ENCODE data around the gene WDR64. TPM values are rescaled to one million over a fixed set of nuclear protein-coding genes. Genes with fewer than 3 reads are reported as not detected.

WDR64 gene
- total RNA-seq, 4 donors from 2014 or later = not detected

DNA sequence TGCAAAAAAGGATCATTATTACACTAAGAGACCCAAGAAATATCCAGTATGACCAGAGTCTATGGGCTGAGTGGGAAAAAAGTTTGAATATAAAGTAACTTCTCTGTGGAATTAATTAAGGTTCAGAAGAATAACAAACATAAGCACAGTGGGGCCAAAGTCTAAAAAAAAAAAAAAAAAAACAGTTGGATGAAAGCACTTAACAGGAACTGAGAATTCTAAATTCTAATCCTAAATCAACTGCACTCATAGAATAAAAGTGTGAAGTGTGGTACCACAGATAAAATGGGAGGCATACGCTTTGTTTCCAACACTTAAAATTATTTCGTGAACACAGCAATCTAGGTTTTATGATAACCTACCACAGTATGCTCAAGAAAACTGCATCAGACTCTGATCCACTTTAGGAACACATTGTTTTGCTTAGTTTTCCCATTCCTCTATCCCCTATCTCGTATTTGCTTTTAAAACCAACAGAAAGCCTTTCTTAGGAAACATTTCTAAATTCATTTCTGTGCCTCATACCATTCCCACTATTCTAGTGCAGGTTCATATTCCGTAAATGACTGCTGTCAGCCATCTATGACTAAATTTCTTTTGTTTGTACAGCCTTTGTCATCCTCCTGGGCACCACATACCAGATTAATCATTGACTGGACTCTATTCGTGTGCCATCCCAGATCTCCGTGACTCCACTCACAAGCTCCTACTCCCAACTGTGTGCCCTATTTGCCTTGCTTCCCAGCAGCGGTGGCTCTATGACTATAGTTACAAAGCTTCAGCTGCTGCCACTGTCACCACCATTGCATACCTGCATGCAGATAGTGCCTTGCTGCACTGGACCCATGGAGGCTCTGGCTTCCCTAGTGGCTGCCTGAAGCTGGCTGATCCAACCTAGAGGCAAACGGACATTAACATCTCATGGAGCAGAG, 36.8 kb upstream of the WDR64 start:
- DNase-seq (ENCODE audit: low spot score) (no peak), ATAC-seq (ENCODE audit: low FRiP score) (no peak)
- TF ChIP-seq, protein P1, sequence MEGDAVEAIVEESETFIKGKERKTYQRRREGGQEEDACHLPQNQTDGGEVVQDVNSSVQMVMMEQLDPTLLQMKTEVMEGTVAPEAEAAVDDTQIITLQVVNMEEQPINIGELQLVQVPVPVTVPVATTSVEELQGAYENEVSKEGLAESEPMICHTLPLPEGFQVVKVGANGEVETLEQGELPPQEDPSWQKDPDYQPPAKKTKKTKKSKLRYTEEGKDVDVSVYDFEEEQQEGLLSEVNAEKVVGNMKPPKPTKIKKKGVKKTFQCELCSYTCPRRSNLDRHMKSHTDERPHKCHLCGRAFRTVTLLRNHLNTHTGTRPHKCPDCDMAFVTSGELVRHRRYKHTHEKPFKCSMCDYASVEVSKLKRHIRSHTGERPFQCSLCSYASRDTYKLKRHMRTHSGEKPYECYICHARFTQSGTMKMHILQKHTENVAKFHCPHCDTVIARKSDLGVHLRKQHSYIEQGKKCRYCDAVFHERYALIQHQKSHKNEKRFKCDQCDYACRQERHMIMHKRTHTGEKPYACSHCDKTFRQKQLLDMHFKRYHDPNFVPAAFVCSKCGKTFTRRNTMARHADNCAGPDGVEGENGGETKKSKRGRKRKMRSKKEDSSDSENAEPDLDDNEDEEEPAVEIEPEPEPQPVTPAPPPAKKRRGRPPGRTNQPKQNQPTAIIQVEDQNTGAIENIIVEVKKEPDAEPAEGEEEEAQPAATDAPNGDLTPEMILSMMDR (IDR thresholded peaks at IDR 0.05) = no peak

DNA sequence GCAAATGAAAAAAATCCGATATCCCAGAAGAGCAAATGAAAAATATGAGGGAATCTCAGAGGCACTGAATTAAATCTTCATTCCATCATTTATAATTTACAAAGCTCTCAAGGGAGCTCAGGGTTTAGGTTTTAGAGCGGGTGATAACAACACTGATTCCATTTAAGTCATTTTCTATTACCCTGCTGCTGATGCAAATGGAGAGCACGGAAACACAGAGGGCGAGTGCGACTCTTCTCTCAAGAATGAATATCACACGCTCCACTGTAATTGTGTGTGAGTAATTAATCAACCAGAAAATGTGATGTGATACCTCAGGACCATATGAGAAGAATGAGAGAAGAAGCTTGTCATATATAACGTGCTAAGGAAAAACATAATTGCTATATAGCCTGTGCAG, 34.7 kb upstream of the WDR64 start:
- DNase-seq (ENCODE audit: low spot score) (no peak), ATAC-seq (ENCODE audit: low FRiP score) (no peak)
- TF ChIP-seq, protein P1 (IDR thresholded peaks at IDR 0.05) = no peak

DNA sequence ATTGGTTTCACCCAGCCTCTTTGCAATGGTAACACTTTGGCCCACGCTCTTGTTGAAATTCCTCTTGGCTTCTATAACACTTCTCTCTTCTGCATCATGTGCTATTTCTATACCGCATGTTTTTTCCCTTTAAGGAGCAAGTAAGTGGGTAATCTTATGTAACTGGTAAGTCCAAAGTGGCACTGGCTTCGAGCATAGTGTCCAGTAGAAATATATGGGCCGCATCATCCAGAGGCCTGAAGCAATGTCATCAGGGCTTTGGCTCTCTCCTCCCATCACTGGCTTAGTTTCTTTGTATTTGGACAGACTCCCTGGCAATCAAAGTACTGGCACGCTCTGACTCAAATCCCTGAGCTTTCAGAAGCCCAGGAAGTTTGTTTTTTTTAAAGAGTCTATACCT, 29.4 kb upstream of the WDR64 start:
- TF ChIP-seq, protein P1 (IDR thresholded peaks at IDR 0.05) = no peak
- DNase-seq (ENCODE audit: low spot score) (no peak), ATAC-seq (ENCODE audit: low FRiP score) (no peak)

- ATAC-seq (ENCODE audit: low FRiP score) (no peak), DNase-seq (ENCODE audit: low spot score) (no peak)
- TF ChIP-seq, protein P1 (IDR thresholded peaks at IDR 0.05) = no peak
Observed at GRCh38 chr1:241624935-241625334, 27.1 kb upstream of the WDR64 start.

DNA sequence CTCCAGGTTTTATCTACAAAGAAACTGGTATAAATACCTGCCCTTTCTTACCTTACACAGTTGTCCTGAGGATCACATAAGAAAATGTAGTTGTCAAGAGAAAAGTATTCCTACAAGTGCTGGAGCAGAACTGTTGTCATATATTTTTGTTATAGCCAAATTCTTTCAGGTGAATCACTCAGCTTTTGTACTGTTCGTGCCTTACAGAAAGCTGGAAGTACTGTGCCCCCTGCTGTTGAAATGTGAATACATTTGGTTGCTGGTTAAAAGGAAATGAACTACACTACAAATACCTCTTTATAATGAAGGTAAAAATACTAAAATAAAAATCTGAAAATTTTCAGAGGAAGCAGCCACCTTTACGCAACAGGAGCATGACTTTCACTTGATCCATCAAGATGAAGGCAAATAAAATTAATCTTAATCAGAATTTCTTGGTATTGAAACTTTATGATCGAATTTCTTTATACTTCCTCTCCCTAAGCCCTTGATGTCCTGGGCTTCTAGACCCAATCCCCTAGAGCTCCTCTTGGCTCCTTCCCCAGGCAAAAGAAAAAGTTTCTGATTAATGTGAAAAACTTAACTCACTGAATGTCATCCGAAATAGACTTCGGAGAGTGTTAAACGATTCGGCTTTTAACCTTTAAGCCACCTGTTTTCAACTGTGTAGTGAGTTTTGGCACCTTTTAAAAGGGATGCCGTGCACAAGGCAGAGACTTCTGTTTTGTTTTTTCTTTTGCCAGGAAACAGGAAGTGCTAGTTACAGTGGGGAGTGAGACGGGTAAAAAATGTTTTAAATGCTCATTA, 24.4 kb upstream of the WDR64 start:
- TF ChIP-seq, protein P1 (IDR thresholded peaks at IDR 0.05) = no peak
- no peak for ATAC-seq (ENCODE audit: low FRiP score)
- no peak for DNase-seq (ENCODE audit: low spot score)

DNA sequence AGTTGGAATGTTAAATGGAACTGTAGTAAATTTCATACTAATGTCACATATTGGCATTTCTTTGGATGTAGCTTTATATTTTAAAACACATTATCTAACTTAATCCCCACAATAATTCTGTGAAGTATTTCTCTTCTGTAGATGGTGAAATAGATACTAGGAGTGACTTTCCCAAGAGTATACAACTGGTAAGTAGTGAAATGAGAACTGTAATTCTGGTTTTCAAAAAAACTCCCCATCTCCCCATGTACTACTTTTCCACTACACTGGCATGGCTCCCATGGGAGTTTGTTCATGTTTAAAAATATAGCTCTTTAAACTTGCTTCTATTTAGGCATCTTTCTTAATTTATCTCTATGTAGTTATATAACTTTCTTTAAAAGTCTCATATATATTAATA, 22.1 kb upstream of the WDR64 start:
- TF ChIP-seq, protein P1 (IDR thresholded peaks at IDR 0.05) = no peak
- ATAC-seq (ENCODE audit: low FRiP score) (no peak), DNase-seq (ENCODE audit: low spot score) (no peak)
